Neuron (in vitro differentiated cells): ENCODE data around the gene HYAL1.
"Not testable (repeated sequence)": the region's sequence is repeated elsewhere in the genome, so short reads cannot be mapped to it uniquely, and the experiment has no call there.

Experiments
- H2AFZ ChIP-seq: one replicate; pipeline ENCODE4 v1.6.1; 2013; ENCODE audit warnings: low read depth, mild to moderate bottlenecking, inconsistent platforms, low read length, moderate library complexity
- H3K27me3 ChIP-seq: one replicate; pipeline ENCODE4 v1.6.1; 2013; ENCODE audit warnings: low read length; ENCODE audit not compliant: insufficient read depth
- H3K36me3 ChIP-seq: one replicate; pipeline ENCODE4 v1.6.1; 2013; ENCODE audit warnings: low read length; ENCODE audit not compliant: insufficient read depth
- H3K4me1 ChIP-seq: one replicate; pipeline ENCODE4 v1.6.1; 2013; ENCODE audit warnings: low read length; ENCODE audit not compliant: insufficient read depth
- H3K4me3 ChIP-seq: 2 replicates; pipeline ENCODE4 v1.5.1; 2013; ENCODE audit warnings: mild to moderate bottlenecking, low read length, moderate library complexity
- H3K9me3 ChIP-seq: one replicate; pipeline ENCODE4 v1.6.1; 2013; ENCODE audit warnings: low read length

Gene HYAL1

DNA sequence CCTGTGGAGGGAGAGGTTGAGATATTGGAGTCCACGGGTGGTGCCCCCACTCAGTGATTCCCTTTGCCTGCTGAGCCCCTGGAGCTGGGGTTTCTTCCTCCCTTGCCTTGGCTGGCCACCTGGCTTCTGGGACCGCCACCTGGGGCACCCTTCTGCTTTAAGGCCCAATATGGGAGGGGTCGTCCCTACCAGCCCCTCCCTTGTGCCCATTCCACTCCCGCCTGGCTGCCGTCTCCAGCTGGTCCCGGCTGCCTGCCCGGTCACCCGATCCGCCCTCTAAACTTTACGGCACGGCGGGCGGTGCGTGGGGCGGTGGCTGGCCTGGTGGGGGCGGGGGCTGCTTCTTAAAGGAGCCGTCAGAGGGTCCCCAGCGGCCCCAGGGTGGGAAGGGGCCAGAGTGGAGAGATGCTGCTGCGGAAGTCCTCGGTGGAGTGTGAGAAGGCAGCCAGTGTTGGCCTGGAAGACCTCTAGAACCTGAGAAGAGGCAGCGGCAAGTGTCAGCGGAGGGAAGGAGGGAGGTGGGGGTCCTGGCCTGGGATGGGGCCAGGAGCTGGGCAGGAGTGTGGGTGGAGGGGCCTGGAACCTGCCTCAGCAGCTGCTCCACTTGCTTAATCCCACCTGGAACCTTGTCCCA, 36.0 kb downstream of the HYAL1 start:
- Histone ChIP-seq H2AFZ (no peak overlapping the region), H3K9me3 (no peaks in the 10 kb centered on the region), H3K4me3 (no peak overlapping the region), H3K36me3 (no peaks in the 10 kb centered on the region), H3K27me3 (no peaks in the 10 kb centered on the region), H3K4me1 (peaks cover 58% of the 10 kb centered on the region)

DNA sequence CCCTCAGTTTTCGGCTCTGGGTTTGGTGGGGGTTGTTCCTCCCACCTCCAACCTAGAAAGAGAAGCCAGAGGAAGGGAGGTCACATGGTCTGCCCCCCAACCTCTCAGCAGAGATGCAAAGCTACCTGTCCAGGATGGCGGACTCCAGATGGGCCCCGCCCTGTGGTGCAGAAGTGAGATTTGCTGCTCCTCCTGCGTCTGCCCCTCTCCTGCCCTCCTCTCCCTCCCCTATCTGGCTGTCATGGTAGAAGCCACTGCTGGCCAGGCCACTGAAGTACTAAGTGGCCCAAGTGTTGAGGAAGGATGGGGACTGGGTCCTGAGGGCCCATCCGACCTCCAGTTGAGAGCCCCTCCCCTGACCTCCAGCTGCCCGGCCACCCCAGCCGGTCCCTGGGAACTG, 36.5 kb downstream of the HYAL1 start:
- H3K4me3 ChIP-seq = no peak overlapping the region

DNA sequence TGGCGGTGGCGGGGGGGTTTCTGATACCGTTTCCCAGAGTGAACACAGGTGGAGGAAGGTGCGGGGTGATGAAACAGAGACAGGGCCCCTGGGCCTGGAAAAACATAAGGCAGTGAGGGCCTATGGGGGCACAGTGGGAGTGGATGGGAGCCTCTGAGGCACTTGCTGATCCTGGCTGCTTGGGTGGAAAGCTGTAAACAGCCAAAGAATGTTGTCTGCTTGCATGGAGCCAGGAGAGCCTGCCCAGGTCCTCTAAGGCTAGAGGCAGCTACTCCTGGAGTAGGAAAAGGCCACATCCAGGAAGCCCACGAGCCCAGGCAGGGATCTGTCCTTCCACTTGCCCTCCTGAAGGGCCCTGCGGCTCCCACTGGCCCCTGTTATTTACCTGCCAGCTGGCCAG, 37.4 kb downstream of the HYAL1 start:
- Histone ChIP-seq H3K4me3 (no peak overlapping the region), H3K9me3 (no peaks in the 10 kb centered on the region), H3K36me3 (no peaks in the 10 kb centered on the region), H2AFZ (no peak overlapping the region), H3K4me1 (peaks cover 63% of the 10 kb centered on the region), H3K27me3 (no peaks in the 10 kb centered on the region)

More for the DNA sequence above, 36.5 kb downstream of the HYAL1 start:
- Histone ChIP-seq H3K4me1 (peaks cover 58% of the 10 kb centered on the region), H3K36me3 (no peaks in the 10 kb centered on the region), H3K27me3 (no peaks in the 10 kb centered on the region), H3K9me3 (no peaks in the 10 kb centered on the region), H2AFZ (no peak overlapping the region)

DNA sequence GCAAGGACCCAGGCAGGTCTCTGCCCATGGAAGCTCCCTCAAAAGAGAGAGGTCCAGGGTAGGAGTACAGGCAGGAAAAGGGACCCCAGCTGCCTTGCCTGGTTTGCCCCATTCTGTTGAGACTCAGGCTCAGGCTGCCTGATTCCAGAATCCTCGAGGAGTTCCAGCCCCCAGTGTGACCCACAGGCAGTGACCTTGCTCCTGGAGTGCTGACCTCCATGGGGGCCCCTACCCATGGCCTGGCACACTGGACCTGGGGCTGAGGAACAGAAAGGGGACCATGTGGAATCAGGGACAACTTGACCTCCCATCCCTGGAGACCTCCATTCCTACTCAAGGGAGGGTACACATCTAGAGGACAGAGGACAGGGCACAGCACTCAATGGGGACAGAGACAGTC, 37.8 kb downstream of the HYAL1 start:
- H3K9me3 ChIP-seq = no peaks in the 10 kb centered on the region
- no peak overlapping the region for H2AFZ ChIP-seq
- no peaks in the 10 kb centered on the region for H3K36me3 ChIP-seq
- peaks cover 67% of the 10 kb centered on the region for H3K4me1 ChIP-seq
- no peak overlapping the region for H3K4me3 ChIP-seq
- no peaks in the 10 kb centered on the region for H3K27me3 ChIP-seq

DNA sequence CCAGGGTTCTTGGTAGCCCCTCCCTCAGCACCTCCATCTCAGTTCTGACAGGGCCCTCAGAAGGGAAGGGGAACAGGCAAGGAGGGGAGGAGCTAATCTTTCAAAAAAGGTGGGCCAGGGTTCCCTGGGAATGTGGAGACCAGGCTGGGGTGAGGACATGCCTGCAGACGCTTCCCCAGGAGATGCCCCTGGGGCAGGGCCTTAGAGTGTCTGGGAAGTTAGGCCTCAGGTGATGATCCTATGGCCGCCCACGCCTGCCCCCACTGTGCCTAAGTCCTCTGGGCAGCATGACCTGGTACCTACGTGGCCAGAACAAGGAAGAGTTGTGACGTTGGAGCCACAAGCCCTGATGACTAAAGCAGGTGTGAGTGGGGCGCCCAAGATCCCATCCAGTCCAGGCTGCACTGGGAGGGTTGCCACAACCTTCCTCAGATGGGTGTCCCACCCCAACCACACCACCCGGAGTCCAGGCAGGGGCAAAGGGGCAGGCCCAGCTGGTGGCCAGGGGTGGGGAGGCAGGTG, 38.3 kb downstream of the HYAL1 start:
- no peaks in the 10 kb centered on the region for H3K36me3 ChIP-seq
- no peak overlapping the region for H3K4me3 ChIP-seq
- peaks cover 71% of the 10 kb centered on the region for H3K4me1 ChIP-seq
- no peaks in the 10 kb centered on the region for H3K9me3 ChIP-seq
- no peak overlapping the region for H2AFZ ChIP-seq
- no peaks in the 10 kb centered on the region for H3K27me3 ChIP-seq

DNA sequence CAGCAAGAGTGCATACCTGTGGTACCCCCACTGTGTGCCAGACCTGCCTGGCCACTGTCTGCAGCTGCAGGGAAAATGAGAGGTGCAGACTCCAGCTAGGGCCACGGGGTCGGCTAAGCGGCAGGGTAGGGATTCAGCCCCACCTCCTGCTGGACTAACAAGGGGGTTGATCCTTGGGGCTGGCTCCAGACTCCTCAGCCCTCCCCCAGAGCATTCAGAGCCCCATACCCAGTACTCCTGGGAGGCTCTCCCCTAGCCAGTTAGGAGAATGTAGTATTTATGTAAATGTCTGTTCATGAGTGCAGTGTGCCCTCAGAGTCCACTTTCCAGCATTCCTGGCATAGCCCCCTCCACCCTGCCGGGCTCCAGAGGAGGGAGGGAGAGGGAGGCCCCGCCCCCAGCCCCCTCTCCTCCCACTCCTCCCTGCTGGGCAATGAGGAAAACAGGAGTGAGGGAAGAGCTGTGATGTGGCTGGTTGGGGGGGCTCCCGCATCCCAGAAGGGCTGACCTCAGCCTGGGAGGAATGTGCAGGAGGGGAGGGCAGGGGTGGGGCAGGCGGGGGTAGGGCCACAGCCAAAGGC, 38.9 kb downstream of the HYAL1 start:
- peaks cover 1% of the 10 kb centered on the region for H3K36me3 ChIP-seq
- H3K4me3 ChIP-seq = no peak overlapping the region
- H2AFZ ChIP-seq = no peak overlapping the region
- no peaks in the 10 kb centered on the region for H3K9me3 ChIP-seq
- no peaks in the 10 kb centered on the region for H3K27me3 ChIP-seq
- H3K4me1 ChIP-seq = peaks cover 71% of the 10 kb centered on the region

DNA sequence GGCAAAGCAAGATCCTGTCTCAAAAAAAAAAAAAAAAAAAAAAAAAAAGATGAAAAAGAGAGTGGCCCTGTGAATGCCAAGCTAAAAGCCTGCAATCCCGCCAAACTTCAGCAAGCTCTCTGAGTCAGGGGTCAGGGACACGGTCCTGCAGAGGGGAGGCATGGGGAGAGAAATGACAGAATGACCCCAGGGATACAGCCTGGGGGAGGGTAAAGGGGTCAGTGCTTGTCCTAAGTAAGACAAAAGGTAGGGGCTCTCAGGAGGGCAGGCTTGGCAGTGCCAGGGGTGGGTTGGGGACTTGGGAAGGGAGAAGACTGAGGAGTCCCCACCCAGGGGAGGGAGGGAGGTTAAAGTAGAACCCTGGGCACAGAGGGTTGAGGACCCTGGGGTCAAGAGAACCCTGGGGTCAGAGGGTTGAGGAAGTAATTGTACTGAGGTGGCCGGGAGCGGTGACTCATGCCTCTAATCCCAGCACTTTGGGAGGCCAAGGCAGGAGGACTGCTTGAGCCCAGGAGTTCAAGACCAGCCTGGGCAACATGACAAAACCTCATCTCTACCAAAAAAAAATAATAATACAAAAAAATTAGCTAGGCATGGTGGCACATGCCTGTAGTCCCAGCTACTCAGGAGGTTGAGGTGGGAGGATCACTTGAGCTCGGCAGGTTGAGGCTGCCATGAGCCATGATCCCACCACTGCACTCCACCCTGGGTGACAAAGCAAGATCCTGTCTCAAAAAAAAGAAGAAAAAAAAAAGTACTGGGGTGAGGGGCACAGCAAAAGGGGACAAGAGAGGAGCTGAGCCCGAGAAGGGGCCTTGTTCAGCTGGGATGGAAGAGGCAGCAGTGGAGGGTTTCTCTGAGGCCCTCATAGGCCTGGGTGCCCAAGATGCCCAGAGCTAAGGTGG, 39.6 kb downstream of the HYAL1 start:
- Histone ChIP-seq H3K9me3 (no peaks in the 10 kb centered on the region), H3K4me3 (no peak overlapping the region), H3K4me1 (peaks cover 70% of the 10 kb centered on the region), H3K27me3 (no peaks in the 10 kb centered on the region), H2AFZ (no peak overlapping the region), H3K36me3 (peaks cover 2% of the 10 kb centered on the region)

DNA sequence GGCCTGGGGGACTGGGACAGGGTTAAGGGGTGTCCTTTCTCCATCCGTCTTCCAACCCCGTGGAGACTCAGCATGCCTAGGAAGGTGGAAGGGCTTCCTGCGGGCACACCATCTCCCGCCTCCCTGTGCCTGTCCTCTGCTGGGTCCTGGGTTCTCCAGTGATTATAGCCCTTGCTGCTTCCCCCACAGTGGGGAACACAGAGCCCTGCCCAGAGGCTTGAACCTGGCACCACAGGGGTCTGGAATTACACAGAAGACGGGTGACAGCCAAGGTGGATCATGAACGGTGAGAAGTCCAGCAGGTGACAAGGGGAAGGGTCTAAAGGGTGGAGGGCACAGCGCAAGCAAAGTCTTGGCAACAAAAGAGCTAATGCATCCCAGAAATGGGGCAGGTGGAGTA, 40.6 kb downstream of the HYAL1 start:
- no peaks in the 10 kb centered on the region for H3K27me3 ChIP-seq
- no peak overlapping the region for H3K4me3 ChIP-seq
- no peaks in the 10 kb centered on the region for H3K9me3 ChIP-seq
- H2AFZ ChIP-seq = no peak overlapping the region
- H3K4me1 ChIP-seq = peaks cover 71% of the 10 kb centered on the region
- H3K36me3 ChIP-seq = peaks cover 6% of the 10 kb centered on the region

DNA sequence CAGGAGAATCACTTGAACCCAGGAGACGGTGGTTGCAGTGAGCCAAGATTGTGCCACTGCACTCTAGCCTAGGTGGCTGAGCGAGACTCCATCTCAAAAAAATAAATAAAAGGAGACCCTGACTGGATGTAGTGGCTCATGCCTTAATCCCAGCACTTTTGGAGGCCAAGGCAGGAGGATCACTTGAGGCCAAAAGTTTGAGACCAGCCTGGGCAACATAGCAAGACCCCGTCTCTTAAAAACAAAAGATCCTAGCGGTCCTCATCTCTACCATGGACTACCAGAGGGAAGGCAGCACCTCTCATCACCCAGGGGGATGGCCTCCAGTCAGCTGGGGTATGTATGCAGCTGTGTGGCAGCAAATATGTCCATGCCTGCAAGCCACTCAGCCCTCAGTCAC, 41.2 kb downstream of the HYAL1 start:
- H3K4me1 ChIP-seq = peaks cover 71% of the 10 kb centered on the region
- H2AFZ ChIP-seq = not testable (repeated sequence)

DNA sequence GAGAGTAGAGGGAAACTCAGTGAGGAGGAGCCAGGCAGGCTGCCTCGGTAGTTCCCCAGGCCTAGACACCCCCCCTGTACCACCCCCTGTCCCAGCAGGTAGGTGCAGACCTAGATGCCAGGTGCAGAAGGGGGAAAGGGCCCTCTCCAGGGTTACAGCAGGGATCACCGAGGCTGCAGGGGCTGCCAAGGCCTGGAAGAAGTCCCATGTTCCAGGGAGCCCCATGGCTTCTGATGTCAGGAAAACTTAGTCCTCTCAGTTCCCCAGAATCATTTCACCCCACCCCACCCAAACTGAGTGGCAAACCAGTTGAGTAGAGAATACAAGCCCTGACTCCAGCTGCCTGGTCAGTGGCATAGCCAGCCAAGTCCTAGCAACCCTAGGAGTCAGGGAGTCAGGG, 41.9 kb downstream of the HYAL1 start:
- Histone ChIP-seq H2AFZ (no peak overlapping the region), H3K36me3 (peaks cover 18% of the 10 kb centered on the region), H3K4me1 (peaks cover 66% of the 10 kb centered on the region)

More for the DNA sequence above, 41.2 kb downstream of the HYAL1 start:
- H3K27me3 ChIP-seq, H3K9me3 ChIP-seq, H3K4me3 ChIP-seq: not testable (repeated sequence)
- H3K36me3 ChIP-seq = peaks cover 11% of the 10 kb centered on the region

DNA sequence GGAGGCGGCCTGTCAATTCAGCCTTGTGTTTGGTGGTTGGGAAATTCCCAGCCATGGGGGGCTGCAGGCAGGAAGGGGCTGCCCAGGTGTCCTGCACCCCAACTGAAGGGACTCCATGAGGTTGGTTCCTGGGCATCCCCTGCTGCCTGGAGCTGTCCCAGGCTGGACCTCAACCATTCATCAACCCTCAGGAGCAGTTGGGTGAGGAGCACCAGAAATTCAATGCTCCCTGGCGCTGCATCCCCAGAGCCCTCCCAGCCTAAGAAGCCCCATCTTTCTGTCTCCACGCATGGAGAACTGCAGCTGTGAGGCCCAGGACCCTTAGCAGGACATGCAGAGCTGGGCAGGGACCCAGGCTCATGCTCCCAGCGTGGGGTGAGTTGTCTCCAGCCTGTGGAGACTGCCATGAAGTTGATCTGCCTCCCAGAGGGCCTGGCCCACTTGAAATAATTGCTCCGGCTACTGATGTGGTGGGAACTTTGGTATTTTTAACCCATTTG, 42.4 kb downstream of the HYAL1 start:
- Histone ChIP-seq H2AFZ (no peak overlapping the region), H3K4me3 (no peak overlapping the region), H3K4me1 (peaks cover 66% of the 10 kb centered on the region), H3K27me3 (no peaks in the 10 kb centered on the region), H3K36me3 (peaks cover 23% of the 10 kb centered on the region), H3K9me3 (no peaks in the 10 kb centered on the region)

More for the DNA sequence above, 41.9 kb downstream of the HYAL1 start:
- no peak overlapping the region for H3K4me3 ChIP-seq
- H3K9me3 ChIP-seq = no peaks in the 10 kb centered on the region
- H3K27me3 ChIP-seq = no peaks in the 10 kb centered on the region

DNA sequence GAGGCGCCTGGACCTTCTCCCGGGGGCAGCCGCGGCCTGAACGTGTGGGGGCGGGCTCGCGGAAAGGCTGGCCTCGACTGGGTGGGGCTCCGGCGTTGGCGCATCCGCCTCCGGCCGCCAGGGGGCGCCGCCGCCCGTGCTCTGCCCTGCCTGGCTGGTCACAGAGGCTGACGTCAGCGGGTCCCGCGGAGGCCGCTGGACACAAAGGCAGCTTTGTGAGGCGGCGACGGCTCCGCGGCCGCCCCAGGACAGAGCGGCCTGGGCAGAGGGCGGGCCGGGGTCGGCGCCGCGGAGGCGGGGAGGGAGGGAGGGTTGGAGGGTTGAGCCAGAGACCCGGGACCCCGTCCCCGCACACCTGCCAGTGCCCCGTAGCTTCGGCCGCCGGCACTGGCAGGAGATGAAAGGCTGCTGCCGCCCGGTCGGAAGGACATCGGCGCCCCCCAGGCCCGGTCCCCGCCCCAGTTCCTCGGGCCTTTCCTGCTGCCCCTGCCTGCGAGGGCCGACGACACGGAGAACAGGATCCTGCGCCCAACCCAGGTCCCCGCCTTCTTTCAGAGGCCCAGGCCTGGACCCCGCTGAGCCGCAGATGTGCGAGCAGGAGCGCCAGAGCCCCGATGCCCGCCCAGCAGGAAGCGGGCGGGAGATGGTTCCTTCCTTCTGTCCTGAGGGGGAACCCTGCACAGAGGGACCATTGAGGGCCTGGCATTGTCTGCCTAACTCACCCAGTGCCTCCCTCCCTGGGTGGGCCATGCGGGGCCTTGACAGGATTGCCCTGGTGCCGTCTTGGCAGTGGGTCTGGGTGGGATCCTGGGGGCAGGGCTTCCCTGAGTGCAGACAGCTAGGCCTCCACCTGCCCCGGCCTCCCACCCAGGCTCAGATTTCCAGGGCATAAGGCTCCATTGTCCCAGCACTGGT, 43.1 kb downstream of the HYAL1 start:
- Histone ChIP-seq H3K27me3 (no peaks in the 10 kb centered on the region), H3K4me3 (peak overlapping the region; percentile 39), H2AFZ (no peak overlapping the region), H3K4me1 (peaks cover 59% of the 10 kb centered on the region), H3K9me3 (no peaks in the 10 kb centered on the region), H3K36me3 (peaks cover 26% of the 10 kb centered on the region)
